Left ventricle myocardium inferior (tissue), 1 donor: Measurements from ENCODE around the gene CEACAM4. TPM values are rescaled to one million over a fixed set of nuclear protein-coding genes. Genes with fewer than 3 reads are reported as not detected.
"Not testable (repeated sequence)": the region's sequence is repeated elsewhere in the genome, so short reads cannot be mapped to it uniquely, and the experiment has no call there.

Experiments
- DNase-seq: peaks from one replicate; pipeline ENCODE4 v3.0.0-alpha.2; 2020
- H3K27ac ChIP-seq: fragments of 200-600 bp; replicated peaks from 2 replicates; pipeline ENCODE4 v1.8.0; 2021
- H3K27me3 ChIP-seq: fragments of 200-600 bp; 2 replicates; pipeline ENCODE4 v1.8.0; 2021; ENCODE audit warnings: low read depth
- H3K36me3 ChIP-seq: fragments of 200-600 bp; 2 replicates; pipeline ENCODE4 v1.8.0; 2021
- H3K4me1 ChIP-seq: fragments of 200-600 bp; 2 replicates; pipeline ENCODE4 v1.8.0; 2021
- H3K4me3 ChIP-seq: fragments of 200-600 bp; 2 replicates; pipeline ENCODE4 v1.8.0; 2021; ENCODE audit warnings: mild to moderate bottlenecking, moderate library complexity
- H3K9me3 ChIP-seq: fragments of 200-600 bp; replicated peaks from 2 replicates; pipeline ENCODE4 v1.8.0; 2021
- intact Hi-C: fragments of 100-400 bp; cut with micrococcal nuclease; formaldehyde crosslinking; loops from one replicate; pipeline ENCODE4 v1.11.0; 2022
- long read RNA-seq: library from polyadenylated mRNA; unstranded; transcript quantifications from one replicate; pipeline ENCODE4 v2.0.0, GENCODE V29; 2021
- total RNA-seq: library from RNA; stranded (reverse); fragmentation: NEBNext Ultra II Directional; extraction: Animal tissue kit (Norgen Biotek cat#: 25700); gene quantifications from one replicate; pipeline ENCODE4 v1.2.1, GENCODE V29; 2021
- TF ChIP-seq, protein P1 (sequence below): fragments of 200-600 bp; IDR thresholded peaks from 2 replicates; pipeline ENCODE4 v1.8.0; 2021; ENCODE audit warnings: antibody characterized with exemption, mild to moderate bottlenecking, borderline replicate concordance
- donor health status: DM: no; HTN: yes; CAD: no; lungs with severe emphysema.

CEACAM4 gene
- 0.25 TPM for total RNA-seq
- long read RNA-seq: 0 reads

DNA sequence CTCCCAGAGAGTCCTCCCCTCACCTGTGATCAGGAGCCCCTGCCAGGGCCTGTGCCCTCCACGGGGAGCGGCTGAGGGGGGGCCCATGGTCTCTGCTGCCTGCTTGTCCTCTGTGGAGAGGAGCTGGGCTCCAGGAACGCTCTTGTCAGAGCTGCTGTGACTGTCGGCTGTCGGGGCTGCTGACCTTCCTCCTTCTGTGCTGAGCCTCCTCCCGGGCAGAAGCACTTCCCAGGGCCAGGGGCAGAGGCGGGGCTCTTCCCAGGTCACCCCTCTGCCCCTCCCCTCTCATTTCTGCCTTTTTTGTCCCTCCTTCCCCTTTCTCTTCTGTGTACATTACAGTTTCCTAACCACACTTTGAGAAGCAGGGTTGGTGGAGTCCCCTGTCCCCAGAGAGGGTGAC, at the start of gene CEACAM4:
CEACAM4 (minus strand) TSS at position 198 of the 400 bp plus-strand sequence; CDS start at position 87, 111 bp downstream.
- intact Hi-C loops: no loop called here
- TF ChIP-seq, protein P1, sequence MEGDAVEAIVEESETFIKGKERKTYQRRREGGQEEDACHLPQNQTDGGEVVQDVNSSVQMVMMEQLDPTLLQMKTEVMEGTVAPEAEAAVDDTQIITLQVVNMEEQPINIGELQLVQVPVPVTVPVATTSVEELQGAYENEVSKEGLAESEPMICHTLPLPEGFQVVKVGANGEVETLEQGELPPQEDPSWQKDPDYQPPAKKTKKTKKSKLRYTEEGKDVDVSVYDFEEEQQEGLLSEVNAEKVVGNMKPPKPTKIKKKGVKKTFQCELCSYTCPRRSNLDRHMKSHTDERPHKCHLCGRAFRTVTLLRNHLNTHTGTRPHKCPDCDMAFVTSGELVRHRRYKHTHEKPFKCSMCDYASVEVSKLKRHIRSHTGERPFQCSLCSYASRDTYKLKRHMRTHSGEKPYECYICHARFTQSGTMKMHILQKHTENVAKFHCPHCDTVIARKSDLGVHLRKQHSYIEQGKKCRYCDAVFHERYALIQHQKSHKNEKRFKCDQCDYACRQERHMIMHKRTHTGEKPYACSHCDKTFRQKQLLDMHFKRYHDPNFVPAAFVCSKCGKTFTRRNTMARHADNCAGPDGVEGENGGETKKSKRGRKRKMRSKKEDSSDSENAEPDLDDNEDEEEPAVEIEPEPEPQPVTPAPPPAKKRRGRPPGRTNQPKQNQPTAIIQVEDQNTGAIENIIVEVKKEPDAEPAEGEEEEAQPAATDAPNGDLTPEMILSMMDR: no peak
- H3K27me3 ChIP-seq: peaks cover 51% of the 10 kb centered on the region
- no peaks in the 10 kb centered on the region for H3K36me3 ChIP-seq
- H3K4me1 ChIP-seq: no peaks in the 10 kb centered on the region
- H3K4me3 ChIP-seq: peak within 1 kb of the TSS; percentile 32
- DNase-seq: peak; percentile 36
- no peak within 1 kb of the TSS for H3K27ac ChIP-seq
- H3K9me3 ChIP-seq: peaks cover 21% of the 10 kb centered on the region

DNA sequence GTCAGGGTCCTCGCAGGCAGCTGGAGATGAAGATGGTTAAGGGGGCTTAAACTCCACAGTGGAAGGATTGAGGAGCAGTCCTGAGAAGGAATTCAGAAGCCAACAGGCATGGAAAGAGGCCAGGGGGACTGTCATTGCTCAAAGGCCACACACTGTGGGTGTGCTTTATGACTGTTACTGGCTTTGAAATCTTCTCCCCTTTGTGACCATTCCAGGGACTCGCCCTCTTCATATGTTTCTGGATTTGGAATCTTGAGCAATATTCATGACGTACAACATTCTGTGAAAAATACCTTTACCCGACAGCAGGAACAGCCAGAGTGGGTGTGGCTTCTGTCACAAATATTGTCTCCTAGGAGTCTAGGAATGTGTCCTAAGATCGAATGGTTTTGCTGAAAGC, 44.6 kb upstream of the CEACAM4 start:
- H3K36me3 ChIP-seq: no peaks in the 10 kb centered on the region
- H3K27me3 ChIP-seq: peaks cover 80% of the 10 kb centered on the region
- intact Hi-C loops: no loop called here

DNA sequence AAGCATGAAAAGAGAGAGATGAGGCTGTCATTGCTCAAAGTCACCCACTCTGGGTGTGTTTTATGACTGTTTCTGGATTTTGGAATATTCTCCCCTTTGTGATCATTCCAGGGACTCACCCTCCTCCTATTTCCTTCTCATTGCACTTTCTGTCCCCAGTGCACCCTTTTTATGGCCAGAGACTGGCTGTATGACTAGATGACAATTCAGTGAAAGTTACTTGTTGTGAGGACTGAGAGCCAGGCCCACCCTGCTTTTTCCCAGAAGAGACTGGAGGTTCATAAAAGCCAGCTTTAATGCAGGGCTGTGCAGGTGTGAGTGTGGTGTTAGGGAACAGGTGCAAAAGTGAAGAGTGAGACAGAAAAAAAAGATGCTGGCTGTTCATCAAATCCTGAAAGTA, 43.9 kb upstream of the CEACAM4 start:
- no peak overlapping the region for H3K27ac ChIP-seq
- H3K27me3 ChIP-seq: peaks cover 73% of the 10 kb centered on the region
- H3K9me3 ChIP-seq: peaks cover 14% of the 10 kb centered on the region
- H3K36me3 ChIP-seq: no peaks in the 10 kb centered on the region
- H3K4me1 ChIP-seq: no peaks in the 10 kb centered on the region
- TF ChIP-seq, protein P1: no peak
- H3K4me3 ChIP-seq: no peak overlapping the region
- intact Hi-C loops: no loop called here
- DNase-seq: no peak

More for the DNA sequence above, 44.6 kb upstream of the CEACAM4 start:
- Histone ChIP-seq H3K9me3 (peaks cover 7% of the 10 kb centered on the region), H3K27ac (no peak overlapping the region), H3K4me3 (no peak overlapping the region), H3K4me1 (no peaks in the 10 kb centered on the region)
- no peak for DNase-seq
- TF ChIP-seq, protein P1: no peak

DNA sequence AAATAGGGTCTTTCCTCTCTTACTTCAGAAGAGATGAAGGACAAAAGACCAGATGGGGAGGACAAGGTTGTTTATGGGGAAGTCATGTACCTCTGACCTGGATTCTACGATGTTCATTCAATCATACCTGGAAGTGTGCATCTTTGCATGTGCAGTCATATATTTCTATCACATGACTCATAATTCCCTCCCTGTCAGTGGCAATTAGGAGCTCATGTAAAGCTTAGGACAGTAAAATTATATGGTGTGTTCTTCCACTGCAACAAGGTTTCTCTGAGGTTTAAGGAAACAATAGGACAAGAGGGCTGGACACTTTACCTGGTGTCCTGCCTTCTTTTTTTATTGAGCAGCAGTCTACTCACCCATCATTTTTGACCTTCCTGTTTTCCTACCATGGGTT, 41.4 kb upstream of the CEACAM4 start:
- DNase-seq: no peak
- Histone ChIP-seq H3K27me3 (peaks cover 57% of the 10 kb centered on the region), H3K36me3 (no peaks in the 10 kb centered on the region), H3K4me3 (no peak overlapping the region), H3K9me3 (peaks cover 36% of the 10 kb centered on the region), H3K4me1 (no peaks in the 10 kb centered on the region), H3K27ac (no peak overlapping the region)
- intact Hi-C loops: no loop called here
- TF ChIP-seq, protein P1: no peak

DNA sequence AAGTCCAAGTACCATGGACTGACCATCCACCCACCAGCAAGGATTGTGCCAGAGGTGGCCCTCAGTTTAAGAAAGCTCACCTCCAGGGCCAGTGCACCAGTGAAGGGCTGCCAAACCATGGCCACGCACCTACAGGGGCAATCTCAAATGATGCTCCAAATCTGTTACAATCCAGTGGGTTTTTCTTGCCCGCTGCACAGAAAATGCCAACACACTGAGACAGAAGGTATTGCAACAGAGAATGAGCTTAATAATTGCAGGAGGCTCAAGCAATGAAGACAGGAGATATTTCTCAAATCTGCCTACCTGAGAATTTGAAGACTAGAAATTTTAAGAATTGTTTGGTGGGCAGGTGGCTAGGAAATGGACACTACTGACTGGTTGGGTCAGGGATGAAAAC, 39.2 kb upstream of the CEACAM4 start:
- Histone ChIP-seq H3K4me1 (no peaks in the 10 kb centered on the region), H3K9me3 (peaks cover 43% of the 10 kb centered on the region), H3K4me3 (no peak overlapping the region), H3K27ac (no peak overlapping the region), H3K36me3 (no peaks in the 10 kb centered on the region), H3K27me3 (peaks cover 36% of the 10 kb centered on the region)
- intact Hi-C loops: no loop called here
- TF ChIP-seq, protein P1: no peak
- DNase-seq: no peak

DNA sequence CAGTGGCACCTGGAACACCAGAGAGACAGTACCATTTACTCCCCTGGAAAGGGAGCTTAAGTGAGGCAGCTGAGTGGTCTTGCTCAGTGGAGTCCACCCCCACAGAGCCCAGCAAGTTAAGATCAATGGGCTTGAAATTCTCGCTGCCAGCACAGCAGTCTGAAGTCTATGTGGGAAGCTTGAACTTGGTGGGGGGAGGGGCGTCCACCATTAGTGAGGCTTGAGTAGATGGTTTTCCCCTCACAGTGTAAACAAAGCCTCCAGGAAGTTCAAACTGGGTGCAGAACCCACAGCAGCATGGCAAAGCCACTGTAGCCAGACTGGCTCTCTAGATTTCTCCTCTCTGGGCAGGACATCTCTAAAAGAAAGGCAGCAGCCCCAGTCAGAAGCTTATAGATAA, 30.3 kb upstream of the CEACAM4 start:
- no peak overlapping the region for H3K4me3 ChIP-seq
- H3K27ac ChIP-seq: no peak overlapping the region
- H3K4me1 ChIP-seq: no peaks in the 10 kb centered on the region
- no peaks in the 10 kb centered on the region for H3K36me3 ChIP-seq
- intact Hi-C loops: no loop called here
- DNase-seq: no peak
- peaks cover 64% of the 10 kb centered on the region for H3K27me3 ChIP-seq
- TF ChIP-seq, protein P1: no peak
- H3K9me3 ChIP-seq: peaks cover 24% of the 10 kb centered on the region

DNA sequence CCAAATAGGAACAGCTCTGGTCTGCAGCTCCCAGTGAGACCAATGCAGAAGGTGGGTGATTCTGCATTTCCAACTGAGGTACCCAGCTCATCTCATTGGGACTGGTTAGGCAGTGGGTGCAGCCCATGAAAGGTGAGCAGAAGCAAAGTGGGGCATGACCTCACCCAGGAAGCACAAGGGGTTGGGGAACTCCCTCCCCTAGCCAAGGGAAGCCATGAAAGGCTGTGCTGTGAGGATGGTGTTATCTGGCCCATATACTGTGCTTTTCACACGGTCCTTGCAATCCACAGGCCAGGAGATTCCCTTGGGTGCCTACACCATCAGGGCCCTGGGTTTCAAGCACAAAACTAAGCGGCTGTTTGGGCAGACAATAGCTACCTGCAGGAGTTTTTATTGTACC, 29.9 kb upstream of the CEACAM4 start:
- H3K27me3 ChIP-seq: peaks cover 68% of the 10 kb centered on the region
- intact Hi-C loops, H3K4me3 ChIP-seq: not testable (repeated sequence)

More for the DNA sequence above, 29.9 kb upstream of the CEACAM4 start:
- H3K9me3 ChIP-seq: peaks cover 20% of the 10 kb centered on the region
- not testable (repeated sequence) for H3K4me1 ChIP-seq, H3K36me3 ChIP-seq, DNase-seq, H3K27ac ChIP-seq
